HEK293 (cell line): ENCODE data around the gene CCDC13.

Source experiments
- KLF1 ChIP-seq: fragments of 450-650 bp; formaldehyde crosslinking; IDR thresholded peaks from 2 replicates; pipeline ENCODE4 v1.5.1; 2016; ENCODE audit warnings: missing biosample characterization, missing genetic modification characterization
- TCF7L2 ChIP-seq: IDR thresholded peaks from 2 replicates; pipeline ENCODE4 v1.6.1; 2011; ENCODE audit warnings: low read depth, mild to moderate bottlenecking, inconsistent platforms, low read length, moderate library complexity, borderline replicate concordance

DNA sequence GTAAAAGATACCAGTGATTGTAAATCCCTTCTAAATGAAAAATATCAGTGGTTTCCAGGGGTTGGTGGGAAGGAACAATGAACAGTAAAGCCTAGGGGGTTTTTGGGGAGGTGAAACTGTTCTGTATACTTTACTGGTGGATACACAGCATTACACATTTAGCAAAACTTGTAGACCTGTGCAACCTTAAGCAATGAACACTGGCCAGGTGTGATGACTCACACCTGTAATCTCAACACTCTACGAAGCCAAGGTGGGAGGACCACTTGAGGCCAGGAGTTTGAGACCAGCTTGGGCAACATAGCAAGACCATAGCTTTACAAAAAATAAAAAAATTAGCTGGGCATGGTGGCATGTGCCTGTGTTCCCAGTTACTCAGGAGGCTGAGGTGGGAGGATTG is 1.8 kb downstream of the CCDC13 start:
- TF ChIP-seq TCF7L2 (no peak), KLF1 (tag by site-specific recombination) (no peak)
